ENCODE data around the gene PEA15.

The PEA15 gene

GRCh38 chr1:160239582-160240299 lies 34.6 kb downstream of the PEA15 start:
- TF ChIP-seq CTCF (IDR thresholded peaks at IDR 0.05; ENCODE audit: extremely low read depth, insufficient read depth, missing control alignments): no peak
- in situ Hi-C loops (cut with MboI; ENCODE audit: low pct_unique_long_range_greater_than_20kb, low sequenced_read_pairs, unreplicated experiment): no loop called here
- no peak for DNase-seq (ENCODE audit: low spot score)

- no peak for DNase-seq (ENCODE audit: low spot score)
- no peak for TF ChIP-seq CTCF (IDR thresholded peaks at IDR 0.05; ENCODE audit: extremely low read depth, insufficient read depth, missing control alignments)
- in situ Hi-C loops (cut with MboI; ENCODE audit: low pct_unique_long_range_greater_than_20kb, low sequenced_read_pairs, unreplicated experiment): no loop called here
These were observed 38.6 kb downstream of the PEA15 start for GRCh38 chr1:160243767-160244166.

- in situ Hi-C loops (cut with MboI; ENCODE audit: low pct_unique_long_range_greater_than_20kb, low sequenced_read_pairs, unreplicated experiment): no loop called here
- no peak for TF ChIP-seq CTCF (IDR thresholded peaks at IDR 0.05; ENCODE audit: extremely low read depth, insufficient read depth, missing control alignments)
- DNase-seq (ENCODE audit: low spot score): no peak
These were observed 39.0 kb downstream of the PEA15 start for GRCh38 chr1:160244209-160244608.

GRCh38 chr1:160245434-160245833 lies 40.2 kb downstream of the PEA15 start:
- in situ Hi-C loops (cut with MboI; ENCODE audit: low pct_unique_long_range_greater_than_20kb, low sequenced_read_pairs, unreplicated experiment): no loop called here
- no peak for DNase-seq (ENCODE audit: low spot score)
- no peak for TF ChIP-seq CTCF (IDR thresholded peaks at IDR 0.05; ENCODE audit: extremely low read depth, insufficient read depth, missing control alignments)

GRCh38 chr1:160247053-160247452 lies 41.9 kb downstream of the PEA15 start:
- in situ Hi-C loops (cut with MboI; ENCODE audit: low pct_unique_long_range_greater_than_20kb, low sequenced_read_pairs, unreplicated experiment): no loop called here
- no peak for DNase-seq (ENCODE audit: low spot score)
- no peak for TF ChIP-seq CTCF (IDR thresholded peaks at IDR 0.05; ENCODE audit: extremely low read depth, insufficient read depth, missing control alignments)

- no peak for DNase-seq (ENCODE audit: low spot score)
- in situ Hi-C loops (cut with MboI; ENCODE audit: low pct_unique_long_range_greater_than_20kb, low sequenced_read_pairs, unreplicated experiment): no loop called here
These were observed 45.8 kb downstream of the PEA15 start for GRCh38 chr1:160251011-160251410.

More at GRCh38 chr1:160251011-160251410, 45.8 kb downstream of the PEA15 start:
- TF ChIP-seq CTCF (IDR thresholded peaks at IDR 0.05; ENCODE audit: extremely low read depth, insufficient read depth, missing control alignments): no peak
